GM19023 (cell line): Measurements from ENCODE around the gene MLLT10.
"Not testable (repeated sequence)": the region's sequence is repeated elsewhere in the genome, so short reads cannot be mapped to it uniquely, and the experiment has no call there.

Experiments used
- ATAC-seq: cut with Tn5 transposase; IDR thresholded peaks from one replicate; pipeline ENCODE4 v1.9.1; 2021; ENCODE audit warnings: mild to moderate bottlenecking, moderate library complexity; ENCODE audit not compliant: unreplicated experiment

The MLLT10 gene

DNA sequence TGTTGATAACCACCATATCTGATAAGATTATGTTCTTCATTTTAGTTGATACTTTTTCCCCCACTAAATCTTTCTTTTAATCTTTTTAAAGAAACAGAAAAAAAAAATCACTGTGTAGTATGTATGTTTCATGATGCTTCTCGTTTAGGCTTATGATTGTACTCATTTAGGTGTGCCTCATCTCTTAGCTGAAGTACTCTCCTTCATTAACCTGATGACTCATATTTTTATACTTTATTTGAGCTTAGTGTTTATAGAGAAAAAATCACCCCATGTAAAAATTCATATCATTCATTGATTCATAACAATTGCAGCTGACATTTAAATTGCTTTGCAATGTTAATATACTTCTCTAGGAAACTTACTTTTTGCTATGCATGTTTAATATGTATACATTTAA is 158.9 kb downstream of the MLLT10 start:
- ATAC-seq, result no peak

DNA sequence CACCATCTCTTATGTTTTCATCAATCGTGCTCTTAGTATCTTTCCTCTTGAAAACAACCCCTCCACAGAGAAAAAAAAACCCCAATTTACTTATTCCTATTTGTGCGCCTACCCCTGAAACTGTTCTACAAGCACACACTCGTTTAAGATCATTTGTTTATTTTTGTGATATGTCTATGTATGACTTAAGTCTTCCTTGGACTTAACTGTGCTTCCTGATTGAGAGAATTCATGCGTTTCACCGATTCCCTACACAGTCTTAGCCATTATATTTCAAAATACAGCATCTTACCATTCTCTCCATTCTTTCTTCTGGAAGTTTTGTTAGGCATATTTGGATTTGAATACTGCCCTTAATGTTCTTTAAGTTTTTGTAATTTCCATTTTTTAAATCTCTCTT is 159.4 kb downstream of the MLLT10 start:
- no peak for ATAC-seq

DNA sequence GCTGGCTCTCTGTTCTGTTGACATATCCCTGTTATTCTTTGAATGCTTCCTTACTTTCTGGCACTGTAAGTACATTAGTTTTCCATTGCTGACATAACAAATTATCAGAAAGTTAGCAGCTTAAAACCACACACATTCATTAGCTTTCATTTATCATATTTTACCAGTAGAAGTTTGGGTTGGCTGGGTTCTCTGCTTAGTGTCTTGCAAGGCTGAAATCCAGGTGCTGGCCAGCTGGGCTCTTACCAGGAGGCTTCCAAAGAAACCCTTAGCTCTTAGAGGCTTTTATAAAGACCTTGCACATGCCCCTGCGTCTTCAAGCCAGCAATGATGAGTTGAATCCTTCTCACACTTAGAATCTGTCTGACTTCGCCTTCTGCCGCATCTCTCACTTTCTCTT is 160.6 kb downstream of the MLLT10 start:
- ATAC-seq, result no peak

DNA sequence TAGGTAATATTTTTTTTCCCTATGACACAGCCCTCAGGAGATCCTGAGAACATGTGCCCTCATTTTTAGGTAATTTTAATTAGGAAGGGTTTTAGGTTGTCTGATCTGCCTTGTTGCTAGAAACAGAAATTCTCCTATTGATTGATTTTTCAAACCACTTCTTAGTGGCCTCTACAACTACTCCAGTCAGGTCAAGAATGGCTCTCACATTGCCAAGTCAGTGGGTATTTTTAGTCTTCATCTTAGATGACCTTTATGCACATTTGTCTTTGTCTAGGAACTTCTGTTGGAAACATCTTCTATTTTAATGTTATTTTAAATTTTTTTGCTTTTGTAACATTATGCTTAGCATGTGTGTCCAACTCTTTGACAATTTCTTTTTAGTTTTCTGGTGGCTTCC is 162.3 kb downstream of the MLLT10 start:
- no peak for ATAC-seq

DNA sequence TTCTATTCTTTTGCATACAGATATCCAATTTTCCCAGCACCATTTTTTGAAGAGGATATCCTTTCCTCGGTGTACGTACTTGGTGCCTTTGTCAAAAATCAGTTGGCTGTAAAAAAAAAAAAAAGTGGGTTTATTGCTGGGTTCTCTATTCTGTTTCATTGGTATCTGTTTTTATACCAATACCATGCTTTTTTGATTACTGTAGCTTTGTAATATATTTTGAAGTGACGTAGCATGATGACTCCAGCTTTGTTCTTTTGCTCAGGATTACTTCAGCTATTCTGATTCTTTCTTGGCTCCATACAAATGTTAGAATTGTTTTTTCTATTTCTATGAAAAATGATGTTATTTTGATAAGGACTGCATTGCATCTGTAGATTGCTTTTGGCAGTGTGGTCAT is 165.5 kb downstream of the MLLT10 start:
- no peak for ATAC-seq

DNA sequence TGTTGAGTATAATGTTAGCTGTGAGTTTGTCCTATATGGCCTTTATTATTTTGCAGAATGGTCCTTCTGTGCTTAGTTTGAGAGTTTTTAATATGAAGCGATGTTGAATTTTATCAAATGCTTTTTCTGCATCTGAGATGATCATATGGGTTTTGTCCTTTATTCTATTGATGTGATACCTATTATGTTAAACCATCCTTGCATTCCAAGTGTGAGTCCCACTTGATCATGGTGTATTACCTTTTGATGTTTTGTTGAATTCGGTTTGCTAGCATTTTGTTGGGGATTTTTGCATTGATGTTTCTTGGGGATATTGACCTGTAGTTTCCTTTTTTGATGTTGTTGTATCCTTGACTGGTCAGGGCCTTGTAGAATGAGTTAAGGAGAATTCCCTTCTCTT is 166.4 kb downstream of the MLLT10 start:
- ATAC-seq, result no peak

DNA sequence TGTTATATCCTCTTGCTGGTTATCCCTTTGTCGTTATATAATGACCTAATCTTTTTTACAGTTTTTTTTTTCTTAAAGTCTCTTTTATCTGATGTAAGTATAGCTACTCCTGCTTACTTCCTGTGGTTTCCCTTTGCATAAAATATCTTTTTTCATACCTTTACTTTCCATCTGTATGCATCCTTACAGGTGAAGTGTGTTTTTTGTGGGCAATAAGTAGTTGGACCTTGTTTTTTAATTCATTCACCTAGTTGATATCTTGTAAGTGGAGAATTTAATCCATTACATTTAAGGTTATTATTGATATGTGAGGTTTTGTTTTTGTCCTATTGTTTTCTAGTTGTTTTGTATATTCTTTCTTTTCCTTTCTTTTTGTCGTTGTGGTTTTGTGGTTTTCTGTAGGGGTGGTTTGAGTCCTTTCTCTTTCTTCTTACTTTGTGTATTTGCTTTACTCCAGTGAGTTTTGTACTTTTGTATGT is 168.6 kb downstream of the MLLT10 start:
- peak; percentile 54 for ATAC-seq

DNA sequence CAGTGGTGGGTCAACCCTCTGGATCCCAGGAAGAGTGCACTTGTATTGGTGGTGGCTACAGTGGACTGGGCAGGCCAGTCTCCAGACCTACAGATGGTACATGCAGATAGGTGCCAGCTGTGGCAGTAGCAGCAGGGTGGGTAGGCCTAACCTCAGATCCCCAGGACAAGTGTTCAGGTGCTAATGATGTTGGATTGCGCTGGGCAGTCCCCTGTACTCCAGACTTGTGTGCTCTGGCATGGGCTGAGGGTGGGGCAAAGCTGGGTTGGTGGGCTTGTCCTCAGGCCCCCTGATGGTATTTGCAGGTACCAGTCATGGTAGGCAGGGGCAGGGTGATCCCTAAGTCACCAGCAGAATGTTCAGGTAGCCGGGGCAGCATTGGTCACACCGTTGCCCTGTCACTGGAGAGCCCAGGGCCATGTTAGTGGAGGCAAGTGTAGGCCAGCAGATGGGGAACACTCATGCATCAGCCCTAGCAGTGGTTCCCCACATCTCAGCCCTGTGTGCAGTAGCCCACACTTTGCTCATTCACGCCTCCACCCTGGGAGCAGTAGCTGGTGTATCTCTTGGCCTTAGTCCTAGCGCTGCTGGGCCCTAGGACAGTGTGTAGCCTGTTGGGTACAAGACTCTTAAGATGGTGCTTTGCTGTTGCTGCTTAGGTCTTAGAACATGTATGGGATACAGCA is 171.3 kb downstream of the MLLT10 start:
- ATAC-seq, result no peak

DNA sequence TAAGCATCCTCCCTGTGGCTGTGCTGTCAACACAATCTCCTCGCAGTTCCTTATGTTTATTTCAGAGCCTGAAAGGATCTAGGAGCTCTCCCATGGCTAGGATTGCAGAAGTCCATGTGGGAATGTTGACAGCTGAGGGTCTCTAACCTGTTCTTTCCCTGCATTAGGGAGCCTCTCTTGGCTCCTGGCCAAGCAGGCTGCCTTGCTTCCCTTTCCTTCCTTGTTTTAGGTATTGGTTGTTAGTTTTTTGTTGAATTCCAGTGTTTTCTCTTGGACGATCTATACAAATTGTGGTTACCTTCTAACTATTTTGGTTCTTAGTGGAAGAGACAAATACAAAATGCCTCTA is 171.8 kb downstream of the MLLT10 start:
- ATAC-seq, result no peak

DNA sequence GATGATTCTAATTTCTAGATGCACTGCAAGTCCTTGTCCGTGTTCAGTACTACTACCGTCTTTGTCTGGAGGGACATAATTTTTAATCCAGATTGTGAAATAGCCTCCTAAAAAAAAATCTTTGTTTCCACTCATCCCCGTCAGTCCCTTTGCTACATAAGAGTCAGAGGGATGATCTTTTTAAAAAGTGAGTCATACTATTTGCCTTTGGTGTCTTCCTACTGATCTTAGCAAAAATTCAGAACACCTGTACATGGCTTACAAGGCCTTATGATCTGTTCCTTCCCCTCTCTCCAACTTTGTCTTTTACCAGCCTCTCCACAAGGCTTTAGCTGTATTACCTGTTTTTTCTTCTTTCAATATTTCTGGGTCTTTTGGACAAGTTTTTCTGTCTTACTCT is 173.5 kb downstream of the MLLT10 start:
- no peak for ATAC-seq

DNA sequence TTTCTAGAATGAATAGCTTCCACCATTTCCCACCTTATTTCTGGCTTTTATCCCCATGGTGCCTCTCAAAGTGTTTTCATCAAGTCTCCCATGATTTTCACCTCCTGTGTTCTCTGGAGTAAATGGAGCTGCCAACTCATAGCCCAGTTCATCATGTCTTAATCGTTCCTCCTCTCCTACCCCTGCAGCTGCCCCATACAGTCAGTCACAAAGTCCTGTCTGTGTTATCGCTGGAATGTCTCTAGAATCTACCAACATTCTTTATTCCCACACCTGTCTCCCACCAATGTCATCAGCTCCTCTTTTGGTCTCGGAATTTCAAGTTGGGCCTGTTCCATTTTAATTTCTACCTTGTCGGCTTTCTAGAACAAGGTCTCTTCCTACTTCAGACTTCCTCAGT is 178.9 kb downstream of the MLLT10 start:
- ATAC-seq, result no peak

DNA sequence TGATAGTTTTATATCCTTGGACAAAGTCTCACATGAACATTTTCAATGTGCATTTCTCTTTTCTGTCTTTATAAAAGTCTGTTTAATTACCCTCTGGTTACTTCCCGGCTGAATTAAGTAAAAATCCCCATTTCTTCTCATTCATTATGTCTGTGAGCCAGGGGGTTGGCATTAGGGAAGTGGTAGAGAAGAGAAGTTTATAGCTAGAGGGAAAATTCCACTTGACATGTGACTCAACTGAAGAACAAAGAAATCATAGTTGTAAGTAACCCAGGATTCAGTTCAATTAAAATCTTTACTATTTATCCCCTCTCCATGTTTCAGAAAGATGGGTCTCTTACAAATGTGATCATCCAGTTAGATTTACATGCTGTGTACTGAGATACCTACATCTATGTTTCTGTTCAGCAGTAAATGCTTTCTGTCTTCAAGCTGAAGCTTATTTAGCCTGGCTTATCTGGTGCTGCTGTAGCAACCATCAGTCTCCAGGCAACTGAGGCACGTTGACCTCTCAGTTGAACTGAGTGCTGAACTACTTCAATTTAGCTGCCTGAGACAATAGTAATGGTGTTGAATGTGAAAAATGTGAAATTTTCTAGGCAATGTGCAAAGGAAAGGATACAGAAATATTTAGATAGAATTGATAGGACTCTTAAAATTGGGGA is 181.6 kb downstream of the MLLT10 start:
- ATAC-seq, result no peak

DNA sequence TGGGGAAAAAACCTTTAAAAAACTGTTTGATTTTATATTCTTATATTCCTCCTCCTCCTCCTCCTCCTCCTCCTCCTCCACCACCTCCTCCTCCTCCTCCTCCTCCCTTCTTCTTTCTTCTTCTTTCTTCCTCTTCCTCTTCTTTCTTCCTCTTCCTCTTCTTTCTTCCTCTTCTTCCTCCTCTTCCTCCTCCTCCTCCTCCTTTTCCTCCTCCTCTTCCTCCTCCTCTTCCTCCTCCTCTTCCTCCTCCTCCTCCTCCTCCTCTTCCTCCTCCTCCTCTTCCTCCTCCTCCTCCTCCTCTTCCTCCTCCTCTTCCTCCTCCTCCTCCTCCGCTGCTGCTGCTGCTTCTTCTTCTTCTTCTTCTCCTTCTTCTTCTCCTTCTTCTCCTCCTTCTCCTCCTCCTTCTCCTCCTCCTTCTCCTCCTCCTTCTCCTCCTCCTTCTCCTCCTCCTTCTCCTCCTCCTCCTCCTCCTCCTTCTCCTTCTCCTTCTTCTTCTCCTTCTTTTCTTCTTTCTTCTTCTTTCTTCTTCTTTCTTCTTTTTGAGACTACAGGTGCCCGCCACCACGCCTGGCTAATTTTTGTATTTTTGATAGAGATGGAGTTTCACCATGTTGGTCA is 183.5 kb downstream of the MLLT10 start:
- ATAC-seq, result not testable (repeated sequence)

DNA sequence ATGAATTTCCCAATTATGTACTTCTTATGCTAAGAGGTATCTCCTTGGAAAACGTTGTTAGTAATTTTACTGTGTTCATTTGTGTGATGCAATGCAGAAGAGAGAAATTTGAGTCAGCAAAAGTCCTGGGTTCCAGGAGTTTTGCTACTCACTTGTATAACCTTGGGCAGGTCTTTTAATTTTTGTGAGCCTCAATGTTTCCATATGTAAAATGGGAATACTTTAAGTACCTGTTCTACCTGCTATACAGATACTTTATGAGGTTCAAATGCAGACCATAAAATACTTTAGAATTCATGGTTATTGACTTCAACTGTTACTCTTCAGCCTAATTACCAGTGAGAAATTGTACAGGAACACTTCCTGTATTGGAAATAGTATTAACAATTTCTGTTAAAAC is 185.5 kb downstream of the MLLT10 start:
- ATAC-seq, result no peak

DNA sequence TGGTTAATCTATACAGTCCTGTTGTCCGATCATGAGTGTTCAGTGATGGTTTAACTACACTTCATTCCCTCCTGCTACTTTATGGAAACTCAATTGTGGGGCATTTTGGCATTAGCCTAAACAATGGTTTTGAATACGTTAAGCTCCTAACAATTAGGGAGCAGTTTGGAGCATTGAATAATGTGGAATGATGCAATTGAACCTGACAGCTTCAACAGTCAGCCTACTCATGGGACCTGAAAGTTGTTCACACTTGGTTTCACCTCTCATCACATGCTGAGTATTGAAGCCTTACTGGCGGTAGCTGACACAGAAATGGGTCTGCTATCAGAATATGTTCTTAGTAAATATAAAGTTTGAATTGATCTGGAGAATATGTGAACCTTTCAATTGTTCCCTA is 186.1 kb downstream of the MLLT10 start:
- no peak for ATAC-seq

DNA sequence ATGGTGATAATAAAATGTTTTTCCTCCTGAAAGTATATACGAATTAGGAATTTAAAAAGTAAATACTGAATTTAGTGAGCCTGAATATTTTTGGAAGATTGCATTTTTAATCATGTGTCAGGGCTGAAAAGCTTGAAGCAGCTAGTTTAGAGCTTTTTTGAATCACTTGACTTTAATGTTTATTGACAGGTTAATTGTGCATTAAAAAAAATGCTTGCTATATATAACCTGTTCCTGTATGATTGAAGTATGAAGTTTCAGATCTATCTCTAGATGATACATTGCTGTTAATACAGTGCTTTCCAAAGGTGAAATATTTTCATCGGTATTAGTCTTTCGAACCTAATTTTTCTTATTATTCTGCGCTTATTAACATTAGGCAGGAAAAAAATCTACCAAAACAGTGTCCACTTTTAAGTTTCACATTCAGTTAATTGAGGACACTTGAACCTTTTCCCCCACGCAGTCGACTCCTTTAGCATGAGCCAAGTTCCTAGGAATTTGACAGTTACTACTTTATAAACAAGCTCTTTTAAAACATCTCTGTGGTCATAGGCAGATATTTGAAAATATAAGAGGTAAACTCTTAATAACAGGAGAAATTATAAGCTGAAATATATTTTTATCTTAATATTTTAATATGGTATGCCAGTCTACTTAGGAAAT is 187.1 kb downstream of the MLLT10 start:
- no peak for ATAC-seq

DNA sequence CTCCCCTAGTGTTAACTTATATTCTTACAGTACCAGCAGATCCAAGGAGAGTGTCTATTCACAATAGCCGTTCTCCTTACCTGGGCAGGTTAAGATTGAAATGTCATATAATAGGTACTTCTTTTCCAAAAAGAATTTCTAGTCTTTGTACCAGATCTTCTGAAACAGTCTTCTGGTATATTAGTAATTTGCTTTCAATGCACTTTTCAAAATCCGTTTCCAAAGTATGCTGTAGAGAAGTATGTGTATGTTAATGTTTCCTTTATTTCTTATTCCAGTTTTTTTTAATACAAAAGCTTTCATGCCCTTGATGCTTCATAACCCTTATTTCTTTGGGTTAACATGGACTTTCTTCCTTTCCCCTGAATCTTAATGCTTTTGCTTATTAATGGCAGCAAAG is 188.2 kb downstream of the MLLT10 start:
- no peak for ATAC-seq

DNA sequence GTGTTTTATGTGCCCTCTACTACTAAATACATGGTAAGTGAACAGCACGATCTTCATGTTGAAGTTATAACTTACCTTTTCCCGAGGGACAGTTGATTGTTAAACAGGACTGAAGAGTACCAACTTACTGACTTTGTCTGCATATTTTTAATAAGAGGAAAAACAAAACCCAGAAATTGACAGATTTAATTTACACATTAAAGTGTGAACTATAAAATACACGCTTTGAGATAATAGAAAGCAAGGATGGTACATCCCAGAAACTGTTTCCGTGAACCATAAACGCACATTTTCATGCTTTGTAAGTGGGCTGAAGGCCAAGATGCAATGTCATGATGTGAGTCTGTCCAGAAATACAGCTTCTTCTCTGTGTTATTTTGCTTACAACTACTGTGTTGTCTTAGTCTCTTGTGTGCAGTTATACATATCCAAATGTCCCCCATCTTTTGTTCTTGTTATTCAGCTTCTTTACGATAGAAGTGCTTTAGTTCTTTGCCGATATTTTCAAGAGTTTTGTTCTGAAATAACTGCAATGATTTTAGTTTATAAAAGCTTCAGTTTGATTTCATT is 190.1 kb downstream of the MLLT10 start:
- no peak for ATAC-seq

DNA sequence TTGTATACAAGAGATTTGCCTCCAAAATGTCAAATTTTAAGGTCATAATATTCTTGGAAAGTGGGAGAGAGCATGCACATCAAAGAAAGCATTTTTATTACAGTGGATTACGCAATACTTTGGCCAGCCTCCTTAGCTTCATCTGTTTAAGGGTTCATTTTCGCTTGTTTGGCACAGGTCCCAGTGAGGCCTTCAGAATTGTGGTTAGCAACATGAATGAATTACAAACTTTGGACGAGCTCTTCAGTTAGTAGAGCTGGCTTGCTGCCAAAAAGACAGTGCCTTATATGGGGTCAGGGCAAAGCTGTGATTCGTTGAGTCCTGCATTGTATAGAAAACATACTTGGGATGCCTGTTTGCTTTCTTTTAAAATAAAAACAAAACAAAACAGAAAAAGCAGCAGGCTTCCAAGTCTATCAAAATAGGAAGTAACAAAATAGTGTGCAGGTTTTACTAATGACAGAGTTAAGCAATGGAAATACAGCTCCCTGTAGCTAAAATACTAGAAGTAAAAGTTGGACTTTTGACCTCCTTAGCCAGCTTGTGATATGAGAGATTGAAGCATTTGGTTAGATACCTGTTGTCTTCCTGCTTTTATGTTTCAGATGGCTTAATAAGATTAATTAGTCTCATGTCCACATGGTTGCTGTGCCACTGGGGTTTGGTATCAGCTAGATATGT is 190.8 kb downstream of the MLLT10 start:
- peak; percentile 90 for ATAC-seq

DNA sequence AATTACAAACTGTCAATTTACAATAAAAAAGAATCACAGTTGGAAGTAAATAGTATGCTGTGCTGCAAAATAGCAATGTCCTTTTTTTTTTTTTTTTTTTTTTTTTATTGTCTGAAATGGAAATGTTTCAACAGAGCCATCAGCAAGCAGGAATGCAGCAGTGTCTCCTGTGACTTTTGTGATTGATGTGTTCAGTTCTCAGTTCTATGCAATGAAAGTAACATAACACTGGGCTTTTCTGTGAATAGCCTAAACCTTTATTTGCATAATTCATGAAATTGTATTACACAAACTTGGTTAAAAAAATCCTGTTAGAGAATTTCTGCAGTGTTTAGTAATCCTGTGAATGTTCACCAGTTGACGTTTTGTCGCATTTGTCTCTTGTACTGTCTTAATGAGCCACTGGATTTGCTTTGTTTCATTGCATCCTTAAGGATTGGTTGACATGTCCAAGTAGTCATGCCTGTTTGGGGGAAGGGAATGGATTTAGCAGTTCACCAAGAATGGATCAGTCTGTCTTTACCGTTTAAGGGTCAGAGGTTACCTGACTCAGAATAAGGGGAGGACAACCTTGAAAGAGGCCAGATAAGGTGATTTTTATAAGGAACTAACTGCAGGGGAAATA is 192.7 kb downstream of the MLLT10 start:
- ATAC-seq, result no peak
